Measurements from ENCODE around the gene LDHAL6B. TPM values are rescaled to one million over a fixed set of nuclear protein-coding genes. Genes with fewer than 3 reads are reported as not detected.
A peak's percentile ranks its signal among the peaks of the same experiment; 100 is the strongest.

LDHAL6B gene
- total RNA-seq, 8 experiments from 2014 or later = 0.05 to 2.4 (median 0.47) TPM; not detected in 2

GRCh38 chr15:59229453-59229852, 22.8 kb downstream of the LDHAL6B start:
- WGBS, 10 experiments = 46 to 100% (median 90%) methylated on average over 2 to 3 of the region's 3 CpGs
- in situ Hi-C loops (cut with MboI; ENCODE audit: low pct_unique_long_range_greater_than_20kb in 2 of 9, low sequenced_read_pairs in 9 of 9, unreplicated experiment in 9 of 9) = loop anchor here in 2 of 9 experiments (25.0 kb wide), 1 partner anchor 258 kb away; no protein-coding TSS in a partner anchor
- no peak overlapping the region for H3K27ac ChIP-seq
- ATAC-seq (replicated peaks in 6 of 8) = no peak
- H3K4me3 ChIP-seq = no peak overlapping the region
- H3K4me1 ChIP-seq (replicated peaks in 1 of 2) = no peaks in the 10 kb centered on the region

GRCh38 chr15:59230531-59231055, 23.9 kb downstream of the LDHAL6B start:
- WGBS, 10 experiments = 57 to 100% (median 83%) methylated on average over 1 to 2 of the region's 2 CpGs; no CpG with 5 or more reads in 2 of the 10 experiments
- Histone ChIP-seq H3K4me1 (replicated peaks in 1 of 2) (no peaks in the 10 kb centered on the region), H3K4me3 (no peak overlapping the region), H3K27ac (no peak overlapping the region)
- no peak for ATAC-seq (replicated peaks in 6 of 8)
- in situ Hi-C loops (cut with MboI; ENCODE audit: low pct_unique_long_range_greater_than_20kb in 2 of 9, low sequenced_read_pairs in 9 of 9, unreplicated experiment in 9 of 9) = loop anchor here in 2 of 9 experiments (25.0 kb wide), 1 partner anchor 257 kb away; no protein-coding TSS in a partner anchor

GRCh38 chr15:59232476-59232875, 25.8 kb downstream of the LDHAL6B start:
- Histone ChIP-seq H3K4me3 (no peak overlapping the region), H3K27ac (no peak overlapping the region), H3K4me1 (replicated peaks in 1 of 2) (no peaks in the 10 kb centered on the region)
- in situ Hi-C loops (cut with MboI; ENCODE audit: low pct_unique_long_range_greater_than_20kb in 2 of 9, low sequenced_read_pairs in 9 of 9, unreplicated experiment in 9 of 9) = loop anchor here in 2 of 9 experiments (25.0 kb wide), 1 partner anchor 255 kb away; no protein-coding TSS in a partner anchor
- 0 to 30% (median 0%) methylated on average over 1 of the region's 1 CpG; no CpG with 5 or more reads in 7 of the 10 experiments for WGBS, 10 experiments
- ATAC-seq (replicated peaks in 6 of 8) = peak in 4 of 8 experiments; percentile 37 to 98 (median 68)

GRCh38 chr15:59236394-59236793, 29.8 kb downstream of the LDHAL6B start:
- in situ Hi-C loops (cut with MboI; ENCODE audit: low pct_unique_long_range_greater_than_20kb in 2 of 9, low sequenced_read_pairs in 9 of 9, unreplicated experiment in 9 of 9) = loop anchor here in 2 of 9 experiments (25.0 kb wide), 1 partner anchor 251 kb away; no protein-coding TSS in a partner anchor
- 71 to 100% (median 100%) methylated on average over 1 of the region's 1 CpG; no CpG with 5 or more reads in 3 of the 10 experiments for WGBS, 10 experiments
- no peak overlapping the region for H3K27ac ChIP-seq
- H3K4me1 ChIP-seq (replicated peaks in 1 of 2) = no peaks in the 10 kb centered on the region
- ATAC-seq (replicated peaks in 6 of 8) = no peak
- H3K4me3 ChIP-seq = no peak overlapping the region

- in situ Hi-C loops (cut with MboI; ENCODE audit: low pct_unique_long_range_greater_than_20kb in 2 of 9, low sequenced_read_pairs in 9 of 9, unreplicated experiment in 9 of 9) = loop anchor here in 2 of 9 experiments (25.0 kb wide), 1 partner anchor 250 kb away; no protein-coding TSS in a partner anchor
- no peak overlapping the region for H3K4me3 ChIP-seq
- no peak overlapping the region for H3K27ac ChIP-seq
- 73 to 100% (median 88%) methylated on average over 3 to 8 of the region's 8 CpGs for WGBS, 10 experiments
- no peaks in the 10 kb centered on the region for H3K4me1 ChIP-seq (replicated peaks in 1 of 2)
- ATAC-seq (replicated peaks in 6 of 8) = no peak
Observed at GRCh38 chr15:59237119-59237855, 30.6 kb downstream of the LDHAL6B start.

GRCh38 chr15:59237924-59238331, 31.3 kb downstream of the LDHAL6B start:
- Histone ChIP-seq H3K4me3 (no peak overlapping the region), H3K27ac (no peak overlapping the region), H3K4me1 (replicated peaks in 1 of 2) (no peaks in the 10 kb centered on the region)
- in situ Hi-C loops (cut with MboI; ENCODE audit: low pct_unique_long_range_greater_than_20kb in 2 of 9, low sequenced_read_pairs in 9 of 9, unreplicated experiment in 9 of 9) = loop anchor here in 2 of 9 experiments (25.0 kb wide), 1 partner anchor 249 kb away; no protein-coding TSS in a partner anchor
- ATAC-seq (replicated peaks in 6 of 8) = no peak
- WGBS, 10 experiments = 59 to 95% (median 79%) methylated on average over 1 to 5 of the region's 5 CpGs; no CpG with 5 or more reads in 1 of the 10 experiments

- 73 to 100% (median 97%) methylated on average over 3 to 5 of the region's 5 CpGs for WGBS, 10 experiments
- in situ Hi-C loops (cut with MboI; ENCODE audit: low pct_unique_long_range_greater_than_20kb in 2 of 9, low sequenced_read_pairs in 9 of 9, unreplicated experiment in 9 of 9) = loop anchor here in 2 of 9 experiments (25.0 kb wide), 1 partner anchor 247 kb away; no protein-coding TSS in a partner anchor
- Histone ChIP-seq H3K4me3 (no peak overlapping the region), H3K27ac (no peak overlapping the region), H3K4me1 (replicated peaks in 1 of 2) (no peaks in the 10 kb centered on the region)
- ATAC-seq (replicated peaks in 6 of 8) = no peak
Observed at GRCh38 chr15:59240036-59240435, 33.4 kb downstream of the LDHAL6B start.

- in situ Hi-C loops (cut with MboI; ENCODE audit: low pct_unique_long_range_greater_than_20kb in 2 of 9, low sequenced_read_pairs in 9 of 9, unreplicated experiment in 9 of 9) = loop anchor here in 2 of 9 experiments (25.0 kb wide), 1 partner anchor 245 kb away; no protein-coding TSS in a partner anchor
- no peak for ATAC-seq (replicated peaks in 6 of 8)
- WGBS, 10 experiments = 0 to 100% (median 91%) methylated on average over 1 to 2 of the region's 2 CpGs; no CpG with 5 or more reads in 3 of the 10 experiments
Observed at GRCh38 chr15:59242649-59243048, 36.0 kb downstream of the LDHAL6B start.

GRCh38 chr15:59243622-59244021, 37.0 kb downstream of the LDHAL6B start:
- 22 to 100% (median 90%) methylated on average over 1 to 4 of the region's 5 CpGs; no CpG with 5 or more reads in 1 of the 10 experiments for WGBS, 10 experiments
- no peak overlapping the region for H3K27ac ChIP-seq

More at GRCh38 chr15:59242649-59243048, 36.0 kb downstream of the LDHAL6B start:
- Histone ChIP-seq H3K27ac (no peak overlapping the region), H3K4me1 (replicated peaks in 1 of 2) (no peaks in the 10 kb centered on the region), H3K4me3 (no peak overlapping the region)

GRCh38 chr15:59244337-59244736, 37.7 kb downstream of the LDHAL6B start:
- no peak for ATAC-seq (replicated peaks in 6 of 8)

More at GRCh38 chr15:59243622-59244021, 37.0 kb downstream of the LDHAL6B start:
- in situ Hi-C loops (cut with MboI; ENCODE audit: low pct_unique_long_range_greater_than_20kb in 2 of 9, low sequenced_read_pairs in 9 of 9, unreplicated experiment in 9 of 9) = loop anchor here in 2 of 9 experiments (25.0 kb wide), 1 partner anchor 244 kb away; no protein-coding TSS in a partner anchor
- H3K4me3 ChIP-seq = no peak overlapping the region
- no peak for ATAC-seq (replicated peaks in 6 of 8)
- no peaks in the 10 kb centered on the region for H3K4me1 ChIP-seq (replicated peaks in 1 of 2)

GRCh38 chr15:59245559-59245958, 38.9 kb downstream of the LDHAL6B start:
- H3K27ac ChIP-seq = no peak overlapping the region
- H3K4me1 ChIP-seq (replicated peaks in 1 of 2) = no peaks in the 10 kb centered on the region
- in situ Hi-C loops (cut with MboI; ENCODE audit: low pct_unique_long_range_greater_than_20kb in 2 of 9, low sequenced_read_pairs in 9 of 9, unreplicated experiment in 9 of 9) = loop anchor here in 2 of 9 experiments (25.0 kb wide), 1 partner anchor 242 kb away; no protein-coding TSS in a partner anchor
- H3K4me3 ChIP-seq = no peak overlapping the region
- no peak for ATAC-seq (replicated peaks in 6 of 8)
- WGBS, 10 experiments = 85 to 100% (median 100%) methylated on average over 1 to 2 of the region's 2 CpGs; no CpG with 5 or more reads in 3 of the 10 experiments

More at GRCh38 chr15:59244337-59244736, 37.7 kb downstream of the LDHAL6B start:
- 63 to 100% (median 100%) methylated on average over 2 to 3 of the region's 3 CpGs; no CpG with 5 or more reads in 7 of the 10 experiments for WGBS, 10 experiments
- no peak overlapping the region for H3K27ac ChIP-seq
- no peaks in the 10 kb centered on the region for H3K4me1 ChIP-seq (replicated peaks in 1 of 2)
- no peak overlapping the region for H3K4me3 ChIP-seq
- in situ Hi-C loops (cut with MboI; ENCODE audit: low pct_unique_long_range_greater_than_20kb in 2 of 9, low sequenced_read_pairs in 9 of 9, unreplicated experiment in 9 of 9) = loop anchor here in 2 of 9 experiments (25.0 kb wide), 1 partner anchor 243 kb away; no protein-coding TSS in a partner anchor

- 0 to 61% (median 29%) methylated on average over 1 to 2 of the region's 2 CpGs; no CpG with 5 or more reads in 5 of the 10 experiments for WGBS, 10 experiments
- no peaks in the 10 kb centered on the region for H3K4me1 ChIP-seq (replicated peaks in 1 of 2)
- no peak overlapping the region for H3K4me3 ChIP-seq
- ATAC-seq (replicated peaks in 6 of 8) = peak; percentile 30 to 91 (median 70)
- no peak overlapping the region for H3K27ac ChIP-seq
- in situ Hi-C loops (cut with MboI; ENCODE audit: low pct_unique_long_range_greater_than_20kb in 2 of 9, low sequenced_read_pairs in 9 of 9, unreplicated experiment in 9 of 9) = loop anchor here in 2 of 9 experiments (25.0 kb wide), 1 partner anchor 240 kb away; no protein-coding TSS in a partner anchor
Observed at GRCh38 chr15:59247364-59247763, 40.7 kb downstream of the LDHAL6B start.

All from motor neuron (in vitro differentiated cells).